Measurements from ENCODE around the gene COQ4.
A peak's percentile ranks its signal among the peaks of the same experiment; 100 is the strongest.

COQ4 gene

GRCh38 chr9:128369024-128369706 lies 46.5 kb downstream of the COQ4 start:
- H3K4me1 Mint-ChIP-seq (ENCODE audit: low read depth) = peaks cover 43% of the 10 kb centered on the region
- peak overlapping the region; percentile 37 for H3K27ac Mint-ChIP-seq
- intact Hi-C loops (cut with micrococcal nuclease) = no loop called here
- no peaks in the 10 kb centered on the region for H3K27me3 Mint-ChIP-seq
- no peak overlapping the region for H3K4me3 Mint-ChIP-seq
- no peaks in the 10 kb centered on the region for H3K9me3 Mint-ChIP-seq
- H3K36me3 Mint-ChIP-seq (ENCODE audit: low read depth) = peaks cover 32% of the 10 kb centered on the region

- intact Hi-C loops (cut with micrococcal nuclease) = loop anchor here (10.0 kb wide), 1 partner anchor 184 kb away; the partner anchor contains the start of gene SPTAN1
- Mint-ChIP-seq H3K27me3 (no peaks in the 10 kb centered on the region), H3K36me3 (ENCODE audit: low read depth) (peaks cover 41% of the 10 kb centered on the region), H3K9me3 (no peaks in the 10 kb centered on the region), H3K27ac (peak overlapping the region; percentile 92), H3K4me3 (peak overlapping the region; percentile 92), H3K4me1 (ENCODE audit: low read depth) (peaks cover 42% of the 10 kb centered on the region)
Measured at GRCh38 chr9:128370367-128370751, 47.7 kb downstream of the COQ4 start.

DNA sequence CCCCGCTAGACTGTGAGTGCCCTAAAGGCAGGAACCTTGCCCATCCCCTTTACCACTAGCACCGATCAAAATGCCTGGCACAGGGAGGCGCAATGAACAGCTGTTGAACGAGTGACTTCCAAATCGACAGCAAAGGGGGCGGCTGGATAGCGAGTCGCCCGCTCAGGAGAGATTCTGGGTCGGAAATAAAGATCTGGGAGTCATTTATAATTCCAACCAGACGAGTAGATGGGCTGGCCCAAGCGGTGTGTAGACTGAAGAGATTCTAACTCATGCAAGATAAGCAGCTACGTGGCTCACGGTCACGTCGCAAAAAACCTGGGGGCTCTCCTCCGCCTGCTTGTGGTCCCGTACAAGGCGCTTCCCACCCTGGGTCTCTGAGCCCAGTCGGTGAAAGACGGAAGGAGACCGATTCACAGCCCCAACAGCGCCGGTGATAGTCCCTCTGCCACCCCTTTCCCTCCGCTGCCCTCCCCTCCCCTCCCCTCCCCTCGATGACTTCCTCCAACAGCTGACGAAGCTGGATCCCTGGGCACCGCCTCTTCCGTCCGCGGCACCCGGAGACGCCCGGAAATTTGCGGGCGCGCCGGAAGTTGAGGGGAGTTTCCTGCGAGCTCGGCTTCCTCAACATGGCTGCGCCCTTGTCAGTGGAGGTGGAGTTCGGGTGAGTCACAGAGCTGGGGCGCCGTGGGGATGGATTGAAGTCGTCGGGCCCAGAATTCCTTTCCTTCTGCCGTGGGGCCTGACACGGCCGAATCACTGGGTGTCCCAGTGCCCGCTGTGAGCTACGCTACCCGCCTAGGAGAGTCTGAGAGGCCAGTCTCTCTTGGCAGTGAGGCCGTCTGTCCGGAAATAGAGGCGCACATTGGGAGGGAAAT lies 48.4 kb downstream of the COQ4 start, which contains the start of gene URM1:
Gene URM1 (plus strand): TSS at position 623 of the 878 bp plus-strand sequence. CDS start 7 bp downstream, at position 630.
- Mint-ChIP-seq H3K4me3 (peak within 1 kb of the TSS; percentile 92), H3K4me1 (ENCODE audit: low read depth) (peaks cover 40% of the 10 kb centered on the region), H3K27ac (peak within 1 kb of the TSS; percentile 92), H3K36me3 (ENCODE audit: low read depth) (peaks cover 47% of the 10 kb centered on the region), H3K27me3 (no peaks in the 10 kb centered on the region), H3K9me3 (no peaks in the 10 kb centered on the region)
- intact Hi-C loops (cut with micrococcal nuclease) = loop anchor here (1.0 to 10.0 kb wide), 2 partner anchors 49 to 184 kb away; partner anchors contain the start of genes COQ4, SPTAN1 and TRUB2

DNA sequence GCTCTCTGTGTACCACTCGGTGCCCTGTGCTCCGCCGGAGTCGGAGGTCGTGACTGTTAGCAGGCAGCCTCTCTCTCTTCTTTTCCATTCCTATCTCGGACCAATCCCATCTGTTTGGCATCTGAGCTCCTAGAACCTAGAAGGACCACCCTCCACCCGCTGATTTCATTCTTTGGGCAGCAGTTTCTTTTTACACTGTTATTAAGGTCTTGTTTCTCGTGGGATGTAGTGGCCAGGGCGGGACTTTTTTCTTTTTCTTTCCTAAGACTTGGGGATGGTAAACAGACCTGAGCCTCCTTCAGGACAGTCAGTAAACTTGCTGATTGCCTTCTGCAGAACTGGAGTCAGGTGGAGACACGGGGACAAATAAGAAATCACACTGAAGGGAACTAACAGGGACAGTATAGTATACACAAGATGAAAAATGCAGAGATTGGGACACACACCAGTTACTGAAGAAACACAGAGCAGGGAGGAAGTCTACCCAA lies 49.0 kb downstream of the COQ4 start:
- Mint-ChIP-seq H3K9me3 (no peaks in the 10 kb centered on the region), H3K27me3 (no peaks in the 10 kb centered on the region), H3K4me1 (ENCODE audit: low read depth) (peaks cover 40% of the 10 kb centered on the region), H3K27ac (peak overlapping the region; percentile 92), H3K4me3 (peak overlapping the region; percentile 92), H3K36me3 (ENCODE audit: low read depth) (peaks cover 49% of the 10 kb centered on the region)
- intact Hi-C loops (cut with micrococcal nuclease) = loop anchor here (1.0 to 10.0 kb wide), 2 partner anchors 49 to 183 kb away; partner anchors contain the start of genes COQ4, SPTAN1 and TRUB2

DNA sequence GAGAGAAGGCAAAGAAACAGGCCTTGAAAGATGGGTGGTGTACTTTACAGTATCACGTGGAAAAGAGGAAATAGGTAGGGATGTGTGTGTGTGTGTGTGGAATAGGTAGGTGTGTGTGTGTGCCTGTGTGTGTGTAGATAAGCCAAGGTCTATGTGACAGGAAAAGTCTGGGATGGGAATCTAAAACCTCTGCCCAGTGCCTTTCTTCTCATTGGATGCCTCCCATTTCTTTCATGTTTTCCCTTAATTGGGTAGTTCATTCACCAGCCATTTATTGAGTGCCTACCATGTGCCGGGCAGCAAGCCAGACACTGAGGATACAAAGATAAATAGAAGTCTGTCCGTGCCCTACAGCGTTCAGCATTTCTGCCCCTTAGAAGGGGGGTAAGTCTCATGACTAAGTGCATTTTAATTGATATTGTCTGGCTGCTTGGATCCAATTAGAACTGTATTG lies 49.6 kb downstream of the COQ4 start:
- intact Hi-C loops (cut with micrococcal nuclease) = loop anchor here (10.0 kb wide), 1 partner anchor 183 kb away; the partner anchor contains the start of gene SPTAN1
- Mint-ChIP-seq H3K36me3 (ENCODE audit: low read depth) (peaks cover 49% of the 10 kb centered on the region), H3K27ac (peak overlapping the region; percentile 92)

DNA sequence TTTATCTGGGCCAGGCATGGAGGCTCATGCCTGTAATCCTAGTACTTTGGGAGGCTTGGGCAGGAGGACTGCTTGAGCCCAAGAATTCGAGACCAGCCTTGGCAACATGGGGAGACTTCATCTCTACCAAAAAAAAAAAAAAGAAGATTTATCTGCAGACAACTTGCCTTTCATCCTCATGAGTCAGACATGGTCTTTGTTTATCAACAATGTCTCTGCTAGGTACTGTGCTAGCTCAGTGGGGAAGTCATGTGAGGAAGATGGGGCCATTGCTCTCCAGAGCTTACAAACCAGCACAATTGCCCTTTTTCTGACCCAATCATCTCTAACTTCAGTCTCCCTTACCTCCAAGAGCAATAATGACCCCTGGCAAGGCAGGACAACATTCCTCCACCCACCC lies 50.1 kb downstream of the COQ4 start:
- H3K4me3 Mint-ChIP-seq = no peak overlapping the region
- no peaks in the 10 kb centered on the region for H3K27me3 Mint-ChIP-seq
- no peaks in the 10 kb centered on the region for H3K9me3 Mint-ChIP-seq
- H3K27ac Mint-ChIP-seq = peak overlapping the region; percentile 92
- peaks cover 51% of the 10 kb centered on the region for H3K36me3 Mint-ChIP-seq (ENCODE audit: low read depth)
- peaks cover 40% of the 10 kb centered on the region for H3K4me1 Mint-ChIP-seq (ENCODE audit: low read depth)
- intact Hi-C loops (cut with micrococcal nuclease) = loop anchor here (10.0 kb wide), 1 partner anchor 182 kb away; the partner anchor contains the start of gene SPTAN1

More for the DNA sequence above, 49.6 kb downstream of the COQ4 start:
- no peaks in the 10 kb centered on the region for H3K27me3 Mint-ChIP-seq
- no peaks in the 10 kb centered on the region for H3K9me3 Mint-ChIP-seq
- peak overlapping the region; percentile 92 for H3K4me3 Mint-ChIP-seq
- H3K4me1 Mint-ChIP-seq (ENCODE audit: low read depth) = peaks cover 40% of the 10 kb centered on the region

- intact Hi-C loops (cut with micrococcal nuclease) = loop anchor here (10.0 kb wide), 1 partner anchor 181 kb away; the partner anchor contains the start of gene SPTAN1
- Mint-ChIP-seq H3K9me3 (no peaks in the 10 kb centered on the region), H3K36me3 (ENCODE audit: low read depth) (peaks cover 66% of the 10 kb centered on the region), H3K4me3 (no peak overlapping the region), H3K4me1 (ENCODE audit: low read depth) (peaks cover 40% of the 10 kb centered on the region), H3K27me3 (no peaks in the 10 kb centered on the region), H3K27ac (no peak overlapping the region)
Measured at GRCh38 chr9:128374221-128374675, 51.6 kb downstream of the COQ4 start.

- Mint-ChIP-seq H3K27me3 (no peaks in the 10 kb centered on the region), H3K9me3 (no peaks in the 10 kb centered on the region), H3K4me1 (ENCODE audit: low read depth) (peaks cover 29% of the 10 kb centered on the region), H3K36me3 (ENCODE audit: low read depth) (peaks cover 79% of the 10 kb centered on the region), H3K27ac (no peak overlapping the region), H3K4me3 (no peak overlapping the region)
- intact Hi-C loops (cut with micrococcal nuclease) = loop anchor here (10.0 kb wide), 1 partner anchor 179 kb away; the partner anchor contains the start of gene SPTAN1
Measured at GRCh38 chr9:128375865-128376264, 53.2 kb downstream of the COQ4 start.

DNA sequence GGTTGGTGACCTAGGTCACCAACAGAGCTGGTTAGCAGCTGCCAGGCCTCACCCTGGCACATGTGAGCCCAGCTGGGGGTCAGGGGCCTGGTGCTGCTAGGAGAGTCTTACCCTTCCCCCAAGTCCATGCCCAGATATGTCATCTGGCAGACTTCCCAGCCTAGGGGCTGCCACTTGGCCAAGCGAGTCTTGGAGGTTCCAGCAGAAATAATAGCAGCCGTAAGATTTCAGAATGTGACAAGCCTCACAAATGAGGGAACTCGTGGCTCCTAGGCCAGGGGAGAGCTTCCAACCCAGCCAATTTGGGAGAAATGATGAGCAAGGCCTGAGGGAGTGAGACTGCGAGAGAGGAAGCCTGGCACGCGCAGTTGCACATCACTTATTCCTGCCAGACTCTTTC lies 59.6 kb downstream of the COQ4 start:
- intact Hi-C loops (cut with micrococcal nuclease) = no loop called here
- no peak overlapping the region for H3K27ac Mint-ChIP-seq
- H3K4me1 Mint-ChIP-seq (ENCODE audit: low read depth) = no peaks in the 10 kb centered on the region
- H3K4me3 Mint-ChIP-seq = no peak overlapping the region
- no peaks in the 10 kb centered on the region for H3K9me3 Mint-ChIP-seq
- no peaks in the 10 kb centered on the region for H3K27me3 Mint-ChIP-seq
- H3K36me3 Mint-ChIP-seq (ENCODE audit: low read depth) = peaks cover 95% of the 10 kb centered on the region

DNA sequence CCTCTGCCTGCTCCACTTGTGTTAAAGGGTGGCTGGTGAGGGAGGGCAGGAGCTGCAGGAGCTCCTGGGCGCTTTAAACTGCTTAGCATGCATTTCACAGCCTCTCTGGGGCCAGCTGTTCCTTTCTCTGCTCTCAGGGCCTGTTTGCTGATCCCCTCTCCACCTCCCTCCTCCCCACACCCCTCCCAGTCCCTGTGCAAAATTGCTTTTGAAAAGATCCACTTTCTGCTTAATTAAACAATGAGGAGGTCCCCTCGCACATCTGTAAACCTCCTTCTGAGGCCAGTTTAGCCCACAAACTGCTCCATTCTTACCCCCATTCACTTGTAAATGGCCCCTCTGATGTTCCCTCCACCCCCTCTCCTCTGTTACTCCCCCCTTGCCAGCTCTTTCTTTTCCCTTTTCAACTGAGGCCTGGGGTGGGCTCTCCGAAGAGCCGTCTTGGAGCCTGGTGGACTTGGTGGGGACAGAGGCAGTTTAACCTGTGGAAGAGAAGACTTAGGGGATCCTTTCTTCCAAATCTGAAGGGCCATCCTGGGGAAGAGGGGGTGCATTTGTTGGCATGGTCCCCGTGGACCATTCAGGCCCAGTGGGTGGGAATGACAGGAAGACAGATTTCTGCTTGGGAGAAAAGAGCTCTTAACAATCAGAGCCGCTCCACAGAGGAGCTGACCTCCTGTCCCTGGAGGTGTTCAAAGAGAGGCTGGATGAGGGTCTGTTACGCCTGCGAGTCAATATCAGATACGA lies 60.5 kb downstream of the COQ4 start:
- intact Hi-C loops (cut with micrococcal nuclease) = no loop called here
- no peak overlapping the region for H3K4me3 Mint-ChIP-seq
- H3K4me1 Mint-ChIP-seq (ENCODE audit: low read depth) = no peaks in the 10 kb centered on the region
- no peaks in the 10 kb centered on the region for H3K27me3 Mint-ChIP-seq
- no peaks in the 10 kb centered on the region for H3K9me3 Mint-ChIP-seq
- peaks cover 98% of the 10 kb centered on the region for H3K36me3 Mint-ChIP-seq (ENCODE audit: low read depth)
- H3K27ac Mint-ChIP-seq = no peak overlapping the region
